Transverse colon (tissue), 4 donors: Measurements from ENCODE around the gene CHD2. TPM values are rescaled to one million over a fixed set of nuclear protein-coding genes. Genes with fewer than 3 reads are reported as not detected.
A peak's percentile ranks its signal among the peaks of the same experiment; 100 is the strongest.

ENCODE experiments used
- DNase-seq: peaks from one replicate; pipeline ENCODE4 v3.0.0-alpha.2; 2019
- H3K27ac ChIP-seq, 4 donors: fragments of 200-600 bp; sonication (generic); 2 replicates each; pipeline ENCODE4 v1.5.1; 2016 to 2018; ENCODE audit warnings: inconsistent platforms in 4 of 4
- H3K27me3 ChIP-seq: fragments of 200-600 bp; sonication (generic); 2 replicates; pipeline ENCODE4 v1.5.1; 2017; ENCODE audit warnings: inconsistent platforms
- H3K36me3 ChIP-seq, 4 donors: fragments of 200-600 bp; sonication (generic); 2 replicates each; pipeline ENCODE4 v1.5.1; 2017 to 2019; ENCODE audit warnings: inconsistent platforms in 4 of 4
- H3K4me1 ChIP-seq, 4 donors: fragments of 200-600 bp; sonication (generic); 2 replicates each; pipeline ENCODE4 v1.5.1; 2017 to 2020; ENCODE audit warnings: inconsistent platforms in 4 of 4
- H3K4me3 ChIP-seq, 4 donors: fragments of 200-600 bp; sonication (generic); 1 replicate in 1 of 4; 2 replicates in 3 of 4; pipeline versions ENCODE4 v1.5.1 to v1.6.1; 2017 to 2019; ENCODE audit warnings: inconsistent platforms in 4 of 4
- H3K9me3 ChIP-seq, 2 donors: fragments of 200-600 bp; sonication (generic); 2 replicates each; pipeline ENCODE4 v1.5.1; 2017 to 2019; ENCODE audit warnings: inconsistent platforms in 2 of 2
- EP300 ChIP-seq: sonication (generic); formaldehyde crosslinking; IDR thresholded peaks from one replicate; pipeline ENCODE4 v1.6.1; 2017; ENCODE audit warnings: antibody characterized with exemption, low read depth
- POLR2A ChIP-seq: fragments of 450-650 bp; IDR thresholded peaks from one replicate; pipeline ENCODE4 v1.6.1; 2016; ENCODE audit warnings: antibody characterized with exemption, mild to moderate bottlenecking, moderate library complexity
- POLR2AphosphoS5 ChIP-seq, 3 donors: sonication (generic); formaldehyde crosslinking; IDR thresholded peaks; one replicate each; pipeline ENCODE4 v1.6.1; 2016; ENCODE audit warnings: antibody characterized with exemption in 3 of 3
- WGBS, 2 donors: methylation state at CpG; one replicate each; pipeline ENCODE4 v1.1.5; 2018; ENCODE audit warnings: low coverage in 1 of 2; 5-methylcytosine and 5-hydroxymethylcytosine counted together
- in situ Hi-C, 4 donors: fragments of 200-750 bp; cut with MboI; loops; one replicate each; pipeline versions ENCODE4 v1.15.0 to v1.15.1; 2017; ENCODE audit warnings: low sequenced_read_pairs in 3 of 4, low pct_ligation_motif_present in 1 of 4, low pct_unique_long_range_greater_than_20kb in 1 of 4
- intact Hi-C: fragments of 100-400 bp; cut with DNase I; formaldehyde crosslinking; loops from one replicate; pipeline ENCODE4 v1.15.1; 2023; ENCODE audit warnings: low total_unique reads
- total RNA-seq, 4 donors: library from RNA; depleted of rRNA; stranded (reverse); fragments of >200 nt; gene quantifications; one replicate each; pipeline ENCODE4 v1.1.0, GENCODE V29; 2016
- TF ChIP-seq, protein P1 (sequence below), 5 experiments: fragments of 200-600 bp in 3 of 5; fragments of 450-650 bp in 2 of 5; sonication (generic) in 3 of 5; IDR thresholded peaks; 1 replicate in 2 of 5; 2 replicates in 3 of 5; pipeline ENCODE4 v1.5.1; 2016 to 2017; ENCODE audit warnings: antibody characterized with exemption in 5 of 5, inconsistent platforms in 3 of 5, mild to moderate bottlenecking in 2 of 5, moderate library complexity in 1 of 5

CHD2 gene
- total RNA-seq, 4 donors from 2014 or later: 90.5 to 190 (median 138) TPM

GRCh38 chr15:92938387-92938786 lies 38.3 kb downstream of the CHD2 start:
- H3K27me3 ChIP-seq: no peaks in the 10 kb centered on the region
- peaks cover 5 to 51% (median 40%) of the 10 kb centered on the region in 4 donors for H3K4me1 ChIP-seq
- peaks cover 0 to 88% (median 30%) of the 10 kb centered on the region in 4 donors for H3K36me3 ChIP-seq
- H3K27ac ChIP-seq: peak overlapping the region in 2 of 4 donors; percentile 59
- WGBS, 2 donors: 86 to 100% methylated on average over 2 of the region's 2 CpGs
- H3K4me3 ChIP-seq: no peak overlapping the region
- no peak for DNase-seq
- intact Hi-C loops: no loop called here
- TF ChIP-seq, protein P1, sequence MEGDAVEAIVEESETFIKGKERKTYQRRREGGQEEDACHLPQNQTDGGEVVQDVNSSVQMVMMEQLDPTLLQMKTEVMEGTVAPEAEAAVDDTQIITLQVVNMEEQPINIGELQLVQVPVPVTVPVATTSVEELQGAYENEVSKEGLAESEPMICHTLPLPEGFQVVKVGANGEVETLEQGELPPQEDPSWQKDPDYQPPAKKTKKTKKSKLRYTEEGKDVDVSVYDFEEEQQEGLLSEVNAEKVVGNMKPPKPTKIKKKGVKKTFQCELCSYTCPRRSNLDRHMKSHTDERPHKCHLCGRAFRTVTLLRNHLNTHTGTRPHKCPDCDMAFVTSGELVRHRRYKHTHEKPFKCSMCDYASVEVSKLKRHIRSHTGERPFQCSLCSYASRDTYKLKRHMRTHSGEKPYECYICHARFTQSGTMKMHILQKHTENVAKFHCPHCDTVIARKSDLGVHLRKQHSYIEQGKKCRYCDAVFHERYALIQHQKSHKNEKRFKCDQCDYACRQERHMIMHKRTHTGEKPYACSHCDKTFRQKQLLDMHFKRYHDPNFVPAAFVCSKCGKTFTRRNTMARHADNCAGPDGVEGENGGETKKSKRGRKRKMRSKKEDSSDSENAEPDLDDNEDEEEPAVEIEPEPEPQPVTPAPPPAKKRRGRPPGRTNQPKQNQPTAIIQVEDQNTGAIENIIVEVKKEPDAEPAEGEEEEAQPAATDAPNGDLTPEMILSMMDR (IDR thresholded peaks at IDR 0.05): peak in 4 of 5 experiments; percentile 5 to 46 (median 26)
- no peak for TF ChIP-seq EP300
- no peaks in the 10 kb centered on the region for H3K9me3 ChIP-seq
- in situ Hi-C loops: loop anchor here in 1 of 4 donors (25.0 kb wide), 1 partner anchor 151 kb away; no protein-coding TSS in a partner anchor

- peaks cover 0 to 92% (median 43%) of the 10 kb centered on the region in 4 donors for H3K36me3 ChIP-seq
Observed at GRCh38 chr15:92941668-92942067, 41.5 kb downstream of the CHD2 start.

DNA sequence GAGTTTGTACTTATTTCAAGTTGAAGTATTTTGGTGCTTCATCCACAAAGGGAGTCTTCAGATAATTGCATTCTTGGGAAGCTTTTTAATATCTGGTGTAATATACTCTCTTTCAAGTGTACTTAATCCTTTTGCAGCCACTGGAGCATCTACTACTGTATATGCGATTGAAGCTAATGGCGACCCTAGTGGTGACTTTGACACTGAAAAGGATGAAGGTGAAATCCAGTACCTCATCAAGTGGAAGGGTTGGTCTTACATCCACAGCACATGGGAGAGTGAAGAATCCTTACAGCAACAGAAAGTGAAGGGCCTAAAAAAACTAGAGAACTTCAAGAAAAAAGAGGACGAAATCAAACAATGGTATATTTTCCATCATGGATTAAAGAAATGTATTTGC lies 42.6 kb downstream of the CHD2 start:
- Histone ChIP-seq H3K4me1 (peaks cover 0 to 10% (median 6%) of the 10 kb centered on the region in 4 donors), H3K36me3 (peaks cover 0 to 96% (median 50%) of the 10 kb centered on the region in 4 donors), H3K27ac (no peak overlapping the region), H3K27me3 (no peaks in the 10 kb centered on the region), H3K4me3 (no peak overlapping the region), H3K9me3 (no peaks in the 10 kb centered on the region)
- TF ChIP-seq POLR2AphosphoS5 (IDR thresholded peaks at IDR 0.05) (no peak), EP300 (no peak), POLR2A (no peak)
- TF ChIP-seq, protein P1 (IDR thresholded peaks at IDR 0.05): no peak
- 92 to 100% methylated on average over 3 of the region's 3 CpGs for WGBS, 2 donors
- intact Hi-C loops (no loop called here), in situ Hi-C loops (loop anchor here in 1 of 4 donors (25.0 kb wide), 1 partner anchor 155 kb away; no protein-coding TSS in a partner anchor)
- DNase-seq: no peak

More at GRCh38 chr15:92941668-92942067, 41.5 kb downstream of the CHD2 start:
- in situ Hi-C loops (loop anchor here in 1 of 4 donors (25.0 kb wide), 1 partner anchor 154 kb away; no protein-coding TSS in a partner anchor), intact Hi-C loops (no loop called here)
- TF ChIP-seq POLR2A (no peak), EP300 (no peak), POLR2AphosphoS5 (IDR thresholded peaks at IDR 0.05) (no peak)
- TF ChIP-seq, protein P1 (IDR thresholded peaks at IDR 0.05): no peak
- peaks cover 5 to 20% (median 14%) of the 10 kb centered on the region in 4 donors for H3K4me1 ChIP-seq
- H3K27me3 ChIP-seq: no peaks in the 10 kb centered on the region
- DNase-seq: no peak
- H3K27ac ChIP-seq: no peak overlapping the region
- 94 to 100% methylated on average over 1 of the region's 1 CpG for WGBS, 2 donors
- H3K9me3 ChIP-seq: no peaks in the 10 kb centered on the region
- H3K4me3 ChIP-seq: no peak overlapping the region

DNA sequence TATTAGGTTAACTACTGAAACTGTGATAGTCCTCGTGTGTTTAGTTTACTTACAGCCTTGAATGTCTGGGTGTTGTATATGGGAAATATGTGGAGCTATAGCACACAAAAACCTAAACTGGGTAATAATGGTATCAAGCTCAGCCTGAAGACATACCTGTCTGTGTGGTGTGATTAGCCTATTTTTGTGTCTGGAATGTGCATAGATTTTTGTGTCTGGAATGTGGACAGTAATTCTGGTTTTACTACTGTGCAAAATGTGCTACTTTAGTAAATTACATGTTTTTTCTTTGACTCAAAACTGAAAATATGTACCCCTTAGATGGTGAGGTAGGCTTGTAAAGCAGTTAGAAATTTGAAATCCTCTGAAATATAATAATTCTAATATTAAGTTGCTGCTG lies 43.5 kb downstream of the CHD2 start:
- Histone ChIP-seq H3K36me3 (peaks cover under 1 to 97% (median 51%) of the 10 kb centered on the region in 4 donors), H3K4me3 (no peak overlapping the region)

More for the DNA sequence above, 43.5 kb downstream of the CHD2 start:
- Histone ChIP-seq H3K27ac (no peak overlapping the region), H3K9me3 (peaks cover 1 to 4% of the 10 kb centered on the region in 2 donors), H3K27me3 (no peaks in the 10 kb centered on the region), H3K4me1 (peaks cover 0 to 1% (median 0%) of the 10 kb centered on the region in 4 donors)
- in situ Hi-C loops (loop anchor here in 1 of 4 donors (25.0 kb wide), 1 partner anchor 156 kb away; no protein-coding TSS in a partner anchor), intact Hi-C loops (no loop called here)
- TF ChIP-seq, protein P1 (IDR thresholded peaks at IDR 0.05): no peak
- TF ChIP-seq POLR2A (no peak), EP300 (no peak), POLR2AphosphoS5 (IDR thresholded peaks at IDR 0.05) (no peak)
- DNase-seq: no peak
- 75 to 87% methylated on average over 1 of the region's 1 CpG for whole genome bisulfite sequencing, 2 donors
